ENCODE results near the gene PRCC. TPM values are rescaled to one million over a fixed set of nuclear protein-coding genes. Genes with fewer than 3 reads are reported as not detected.

PRCC gene
- total and polyA plus RNA-seq, 2 of the 13 experiments (the other 11 are each of a cell fraction or from before 2014, with no cell fraction given) = 24.2 to 40.5 TPM

GRCh38 chr1:156746728-156747631 lies 20.4 kb upstream of the PRCC start (continued):
- TF ChIP-seq ZNF883 (CRISPR knock-in tag; IDR thresholded peaks at IDR 0.05; ENCODE audit: not compliant biosample characterization) (peak; percentile 40), MTA3 (CRISPR knock-in tag; IDR thresholded peaks at IDR 0.05) (no peak), ZNF407 (CRISPR knock-in tag; IDR thresholded peaks at IDR 0.05; ENCODE audit: not compliant biosample characterization) (no peak), ZFX (CRISPR knock-in tag; IDR thresholded peaks at IDR 0.05; ENCODE audit: low read depth) (peak; percentile 84), MTF1 (CRISPR knock-in tag; IDR thresholded peaks at IDR 0.05) (no peak), ZNF230 (CRISPR knock-in tag; IDR thresholded peaks at IDR 0.05) (no peak), MBNL3 (CRISPR knock-in tag; conservative IDR thresholded peaks at IDR 0.05) (no peak), ZNF703 (CRISPR knock-in tag; IDR thresholded peaks at IDR 0.05; ENCODE audit: borderline replicate concordance) (no peak), ZNF567 (CRISPR knock-in tag; IDR thresholded peaks at IDR 0.05; ENCODE audit: borderline replicate concordance) (no peak), HDAC1 (CRISPR knock-in tag; IDR thresholded peaks at IDR 0.05) (peak; percentile 42; the same call in 1 of the 2 replicates), ELF4 (CRISPR knock-in tag; IDR thresholded peaks at IDR 0.05; ENCODE audit: borderline replicate concordance) (no peak), MAX (IDR thresholded peaks at IDR 0.05) (peak; percentile 46)
- TF ChIP-seq, protein P1, sequence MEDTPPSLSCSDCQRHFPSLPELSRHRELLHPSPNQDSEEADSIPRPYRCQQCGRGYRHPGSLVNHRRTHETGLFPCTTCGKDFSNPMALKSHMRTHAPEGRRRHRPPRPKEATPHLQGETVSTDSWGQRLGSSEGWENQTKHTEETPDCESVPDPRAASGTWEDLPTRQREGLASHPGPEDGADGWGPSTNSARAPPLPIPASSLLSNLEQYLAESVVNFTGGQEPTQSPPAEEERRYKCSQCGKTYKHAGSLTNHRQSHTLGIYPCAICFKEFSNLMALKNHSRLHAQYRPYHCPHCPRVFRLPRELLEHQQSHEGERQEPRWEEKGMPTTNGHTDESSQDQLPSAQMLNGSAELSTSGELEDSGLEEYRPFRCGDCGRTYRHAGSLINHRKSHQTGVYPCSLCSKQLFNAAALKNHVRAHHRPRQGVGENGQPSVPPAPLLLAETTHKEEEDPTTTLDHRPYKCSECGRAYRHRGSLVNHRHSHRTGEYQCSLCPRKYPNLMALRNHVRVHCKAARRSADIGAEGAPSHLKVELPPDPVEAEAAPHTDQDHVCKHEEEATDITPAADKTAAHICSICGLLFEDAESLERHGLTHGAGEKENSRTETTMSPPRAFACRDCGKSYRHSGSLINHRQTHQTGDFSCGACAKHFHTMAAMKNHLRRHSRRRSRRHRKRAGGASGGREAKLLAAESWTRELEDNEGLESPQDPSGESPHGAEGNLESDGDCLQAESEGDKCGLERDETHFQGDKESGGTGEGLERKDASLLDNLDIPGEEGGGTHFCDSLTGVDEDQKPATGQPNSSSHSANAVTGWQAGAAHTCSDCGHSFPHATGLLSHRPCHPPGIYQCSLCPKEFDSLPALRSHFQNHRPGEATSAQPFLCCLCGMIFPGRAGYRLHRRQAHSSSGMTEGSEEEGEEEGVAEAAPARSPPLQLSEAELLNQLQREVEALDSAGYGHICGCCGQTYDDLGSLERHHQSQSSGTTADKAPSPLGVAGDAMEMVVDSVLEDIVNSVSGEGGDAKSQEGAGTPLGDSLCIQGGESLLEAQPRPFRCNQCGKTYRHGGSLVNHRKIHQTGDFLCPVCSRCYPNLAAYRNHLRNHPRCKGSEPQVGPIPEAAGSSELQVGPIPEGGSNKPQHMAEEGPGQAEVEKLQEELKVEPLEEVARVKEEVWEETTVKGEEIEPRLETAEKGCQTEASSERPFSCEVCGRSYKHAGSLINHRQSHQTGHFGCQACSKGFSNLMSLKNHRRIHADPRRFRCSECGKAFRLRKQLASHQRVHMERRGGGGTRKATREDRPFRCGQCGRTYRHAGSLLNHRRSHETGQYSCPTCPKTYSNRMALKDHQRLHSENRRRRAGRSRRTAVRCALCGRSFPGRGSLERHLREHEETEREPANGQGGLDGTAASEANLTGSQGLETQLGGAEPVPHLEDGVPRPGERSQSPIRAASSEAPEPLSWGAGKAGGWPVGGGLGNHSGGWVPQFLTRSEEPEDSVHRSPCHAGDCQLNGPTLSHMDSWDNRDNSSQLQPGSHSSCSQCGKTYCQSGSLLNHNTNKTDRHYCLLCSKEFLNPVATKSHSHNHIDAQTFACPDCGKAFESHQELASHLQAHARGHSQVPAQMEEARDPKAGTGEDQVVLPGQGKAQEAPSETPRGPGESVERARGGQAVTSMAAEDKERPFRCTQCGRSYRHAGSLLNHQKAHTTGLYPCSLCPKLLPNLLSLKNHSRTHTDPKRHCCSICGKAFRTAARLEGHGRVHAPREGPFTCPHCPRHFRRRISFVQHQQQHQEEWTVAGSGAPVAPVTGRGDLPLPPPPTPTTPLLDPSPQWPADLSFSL (CRISPR knock-in tag; IDR thresholded peaks at IDR 0.05) = no peak
